C4-2B (cell line): ENCODE data around the gene MNAT1.

Source experiments
- CTCF ChIP-seq: fragments of 450-650 bp; conservative IDR thresholded peaks from 2 replicates; pipeline ENCODE4 v1.5.1; 2017; ENCODE audit warnings: mild to moderate bottlenecking
- ZFX ChIP-seq: fragments of 450-650 bp; IDR thresholded peaks from 2 replicates; pipeline ENCODE4 v1.6.1; 2017

DNA sequence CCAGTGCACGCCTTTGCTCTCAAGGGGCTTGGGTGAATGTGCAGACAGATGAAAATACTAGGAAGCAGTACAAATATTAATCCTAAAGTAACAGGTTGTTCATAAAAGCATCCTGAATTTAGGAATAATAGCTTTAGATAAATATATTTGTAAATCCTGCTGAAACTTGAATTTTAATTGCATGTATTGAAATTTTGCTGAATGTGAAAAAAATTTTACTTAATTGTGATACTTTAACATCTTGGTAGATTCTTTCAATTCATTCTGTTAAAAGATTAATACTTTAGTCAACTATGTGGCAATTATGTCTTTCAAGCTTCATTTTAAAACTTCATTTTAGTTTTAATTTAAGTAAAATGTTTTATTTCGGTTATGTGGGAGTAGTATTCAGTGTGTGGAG lies 251.9 kb downstream of the MNAT1 start:
- TF ChIP-seq CTCF: no peak
- no peak for TF ChIP-seq ZFX
